CD4-positive, alpha-beta T cell treated with Interferon gamma for 1 hour (primary cell): ENCODE data around the gene NFIA.
A peak's percentile ranks its signal among the peaks of the same experiment; 100 is the strongest.

Experiments used
- DNase-seq: peaks from one replicate; pipeline ENCODE4 v3.0.0-alpha.2; 2020

NFIA gene

DNA sequence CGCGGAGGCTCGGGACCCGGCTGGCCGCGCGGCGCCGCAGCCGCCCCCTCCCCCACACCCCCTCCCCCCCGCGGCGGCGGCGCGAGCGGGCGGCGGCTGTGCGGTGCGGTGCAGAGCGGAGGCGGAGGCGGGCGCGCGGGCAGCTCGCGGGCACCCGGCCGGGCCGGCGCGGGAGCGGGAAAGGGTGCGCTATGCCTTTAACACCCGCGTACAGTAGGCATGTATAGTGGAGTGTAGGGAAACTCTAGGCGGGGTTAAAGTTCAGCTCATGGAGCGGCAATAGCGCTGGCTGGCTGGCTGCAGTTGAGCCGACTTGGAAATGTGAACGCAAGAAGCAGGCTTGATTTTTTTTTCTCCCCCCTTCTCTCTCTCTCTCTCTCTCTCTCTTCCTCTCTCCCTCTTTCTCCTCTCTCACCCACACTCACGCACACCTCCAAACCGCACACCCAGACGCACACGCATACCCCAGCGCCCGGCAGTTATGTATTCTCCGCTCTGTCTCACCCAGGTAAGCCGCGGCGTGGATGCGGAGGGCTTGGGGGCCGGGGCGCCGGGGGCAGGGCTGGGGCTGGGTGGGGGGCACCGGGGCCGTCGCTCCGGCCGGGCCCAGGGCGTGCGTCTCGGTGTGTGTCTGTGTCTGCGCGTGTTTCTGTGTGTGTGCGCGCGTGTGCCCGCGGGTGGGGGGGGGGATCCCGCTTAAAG lies at the start of gene NFIA:
NFIA (plus strand) TSS at position 251 of the 702 bp plus-strand sequence.
- DNase-seq: peak; percentile 11

DNA sequence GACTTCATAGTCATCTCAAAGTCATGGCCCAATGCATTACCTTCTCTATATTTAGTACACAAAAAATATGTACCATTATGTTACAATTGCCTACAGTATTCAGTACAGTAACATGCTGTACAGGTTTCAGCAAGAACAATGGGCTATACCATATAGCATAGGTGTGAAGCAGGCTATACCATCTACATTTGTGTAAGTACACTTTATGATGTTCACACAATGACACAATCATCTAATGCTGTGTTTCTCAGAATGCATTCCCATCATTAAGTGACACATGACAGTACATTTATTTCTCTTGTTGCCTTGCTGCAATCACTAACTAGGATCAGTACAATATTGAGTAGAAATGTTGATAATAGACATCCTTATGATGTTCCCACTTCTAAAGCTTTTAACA lies 46.5 kb upstream of the NFIA start:
- no peak for DNase-seq

DNA sequence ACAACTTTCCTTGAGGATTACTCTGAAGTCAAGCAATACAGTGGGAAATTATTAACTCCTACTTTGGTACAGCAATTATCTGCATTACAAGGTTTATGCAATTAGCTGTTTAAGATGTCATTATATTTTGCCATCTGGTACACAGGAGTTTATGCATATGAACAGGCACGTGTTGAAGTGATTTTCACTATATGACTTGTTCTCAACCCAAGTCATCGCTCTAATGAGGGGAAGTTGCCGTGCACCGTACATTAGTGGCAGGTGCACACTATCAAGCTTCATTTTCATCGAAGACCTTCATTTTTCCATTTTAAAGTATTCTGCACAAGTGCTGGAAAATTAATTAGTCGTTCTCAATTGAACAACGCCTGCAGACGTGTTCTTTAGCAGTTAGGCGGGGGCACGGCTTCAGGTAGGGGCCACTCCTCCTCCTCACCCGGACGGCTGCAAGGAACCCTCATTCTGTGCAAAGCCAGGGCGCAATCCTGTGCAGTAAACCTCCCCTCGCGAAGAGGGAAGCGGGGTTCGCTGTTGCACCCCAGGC lies 39.8 kb upstream of the NFIA start:
- no peak for DNase-seq

DNA sequence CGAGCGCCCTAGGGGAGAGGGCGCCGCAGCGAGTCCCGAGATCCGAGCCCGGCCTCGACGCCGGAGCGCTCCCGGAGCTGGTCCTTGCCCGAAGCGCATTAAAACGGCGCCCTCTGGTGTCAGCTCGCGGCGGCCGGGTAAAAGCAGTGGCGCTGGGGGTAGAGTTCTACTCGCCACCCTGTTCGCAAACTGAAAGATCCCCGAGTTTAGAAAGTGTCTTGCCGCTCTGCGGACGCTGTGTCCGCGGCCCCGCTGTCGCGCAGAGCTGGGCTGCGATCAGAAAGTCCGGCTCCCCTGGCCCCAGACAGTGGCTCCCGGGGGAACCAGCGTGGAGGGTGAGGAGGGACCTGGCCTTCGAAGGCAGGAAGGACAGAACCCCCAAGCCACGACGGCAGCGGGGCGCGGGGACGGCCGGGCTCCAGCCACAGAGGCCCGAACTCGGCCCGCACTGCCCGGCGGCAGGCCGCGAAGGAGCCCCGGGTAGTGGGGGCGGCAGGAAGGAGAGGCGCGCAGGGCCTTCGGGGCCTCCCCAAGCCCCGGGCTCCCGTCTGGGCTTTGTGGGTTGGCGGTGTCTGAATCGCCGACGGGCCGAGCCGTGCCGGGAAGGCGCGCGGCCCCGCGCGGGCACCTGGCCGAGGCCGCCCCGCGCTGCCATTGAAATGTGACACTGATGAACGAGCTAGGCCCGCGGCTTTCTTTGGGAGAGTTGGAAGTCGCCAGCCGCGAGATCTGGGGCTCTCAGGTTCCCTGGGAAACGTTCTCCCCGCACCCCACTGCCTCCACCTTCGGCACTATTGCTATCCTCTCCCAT lies 39.1 kb upstream of the NFIA start:
- DNase-seq: peak; percentile 75

DNA sequence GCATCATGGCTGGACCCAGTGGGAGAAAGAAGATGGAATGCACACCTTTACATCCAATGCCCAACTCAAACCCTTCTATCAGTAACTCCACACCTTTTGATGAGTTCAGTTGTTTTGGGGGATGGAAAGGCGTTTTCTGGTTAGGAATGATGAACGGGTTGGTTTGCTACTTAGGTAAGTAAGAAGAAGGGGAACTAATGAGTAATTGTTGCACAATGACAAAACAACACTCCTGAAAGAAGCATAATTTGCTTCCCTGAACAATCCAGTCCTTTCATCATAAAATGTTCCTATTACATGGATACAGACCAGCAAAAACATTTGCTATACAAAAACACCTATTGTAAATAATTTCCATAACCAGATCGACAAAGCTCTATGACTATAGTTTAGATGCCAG lies 35.9 kb upstream of the NFIA start:
- no peak for DNase-seq

DNA sequence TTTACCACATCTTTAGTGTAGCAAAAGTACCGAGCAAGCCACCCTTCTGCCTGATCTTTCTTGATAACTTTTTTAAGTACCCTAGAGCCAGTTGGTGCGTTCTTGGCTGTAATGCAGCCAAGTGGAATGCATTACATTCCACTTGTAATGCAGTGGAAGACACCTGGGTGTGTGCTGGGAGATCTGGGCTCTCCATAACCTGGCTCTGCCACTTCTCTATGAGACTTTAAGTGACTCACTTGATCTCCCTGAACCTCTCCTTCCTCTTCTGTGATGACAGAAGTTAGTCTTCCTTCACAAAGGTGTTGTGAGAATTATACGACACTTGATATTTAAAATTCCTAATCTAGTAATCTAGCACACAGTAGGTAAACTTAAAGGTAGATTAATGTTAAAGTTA lies 35.3 kb upstream of the NFIA start:
- no peak for DNase-seq

DNA sequence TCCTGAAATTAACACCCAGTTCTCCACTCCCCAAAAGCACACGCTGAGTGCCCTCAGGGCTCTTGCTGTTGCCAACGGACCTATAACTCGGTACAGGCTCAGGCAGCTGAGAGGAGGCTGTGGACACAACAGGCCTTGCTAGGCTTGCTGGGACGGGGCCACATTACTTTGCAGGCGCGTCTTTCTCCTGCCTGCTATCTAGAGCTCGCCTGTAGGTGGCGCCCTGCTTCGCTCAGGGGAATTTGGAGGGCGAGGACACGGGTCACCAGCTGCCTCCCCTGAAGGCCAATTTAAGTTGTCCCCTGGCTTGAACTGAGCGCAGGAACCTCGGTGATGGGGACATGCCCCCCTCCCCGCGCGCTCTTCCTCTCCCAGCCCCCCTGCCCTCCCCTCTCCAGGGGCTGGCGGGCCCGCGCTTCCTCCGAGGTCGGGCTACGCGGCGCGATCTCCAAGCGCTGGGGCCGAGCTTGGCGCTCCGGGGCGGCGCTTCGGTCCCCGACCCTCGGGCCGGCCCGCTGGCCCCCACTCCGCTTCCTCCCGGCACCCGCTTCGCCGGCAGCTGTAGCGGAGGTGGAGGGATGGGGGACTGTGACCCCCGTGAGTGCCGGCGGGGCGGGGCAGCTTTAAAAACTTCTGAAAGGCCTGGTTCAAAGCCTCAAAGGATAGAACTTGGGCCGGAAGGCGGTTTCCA lies 32.4 kb upstream of the NFIA start:
- peak; percentile 82 for DNase-seq

DNA sequence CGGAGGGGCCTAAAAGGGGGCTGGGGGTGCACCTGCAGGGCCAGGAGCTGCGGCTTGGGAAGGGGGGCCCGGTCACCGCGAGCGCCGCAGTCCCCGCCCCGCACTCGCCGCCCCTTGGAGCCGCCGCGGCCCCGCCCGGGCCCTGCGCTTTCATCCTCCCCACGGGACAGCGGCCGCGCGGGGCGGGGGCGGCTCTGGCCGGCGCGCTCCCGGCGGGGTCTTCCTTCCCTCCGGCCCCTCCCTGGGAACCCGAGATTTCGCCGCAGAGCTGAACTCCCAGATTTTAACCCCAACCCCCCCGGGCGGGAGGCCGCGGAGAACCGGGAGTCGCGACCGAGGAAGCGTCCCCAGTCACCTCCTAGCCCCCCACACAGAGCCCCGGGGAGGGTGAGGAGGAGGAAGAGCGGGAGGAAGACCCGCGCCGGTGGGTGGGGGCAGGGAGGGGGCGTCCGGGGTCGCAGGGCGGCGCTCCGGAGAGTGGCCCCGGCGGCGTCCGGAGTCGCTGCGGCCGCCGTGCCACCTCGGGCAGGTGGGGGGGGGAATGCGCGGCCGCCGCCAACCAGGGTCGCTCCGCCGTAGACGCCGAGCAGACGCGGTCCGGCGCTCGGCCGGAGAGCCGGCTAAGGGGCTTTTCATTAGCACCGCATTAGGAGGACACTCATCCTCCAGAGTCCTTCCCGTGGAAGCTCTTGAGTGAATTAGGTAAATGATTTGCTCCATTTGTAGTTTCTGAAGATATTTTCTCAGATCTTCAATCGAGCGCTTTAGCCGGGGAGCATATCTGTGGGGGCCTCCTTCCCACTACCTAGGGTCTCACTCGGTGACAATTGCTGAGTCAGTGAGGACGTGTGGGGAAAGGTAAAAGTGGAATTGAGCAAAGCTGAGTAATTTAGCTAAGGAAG lies 31.6 kb upstream of the NFIA start:
- DNase-seq: no peak

DNA sequence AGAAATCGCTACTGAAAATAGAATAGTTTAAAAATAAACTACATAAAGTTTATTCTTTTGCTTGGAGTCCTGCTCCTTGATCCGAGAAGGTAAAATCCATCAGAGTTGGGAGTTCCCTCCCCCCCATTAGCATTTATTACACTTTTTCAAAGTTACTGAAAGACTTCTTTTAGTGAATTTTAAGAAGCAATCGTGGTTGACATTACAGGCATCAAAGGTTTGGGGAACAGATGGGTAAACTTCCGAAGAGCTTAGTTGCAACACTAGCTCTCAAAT lies 31.0 kb upstream of the NFIA start:
- DNase-seq: no peak

DNA sequence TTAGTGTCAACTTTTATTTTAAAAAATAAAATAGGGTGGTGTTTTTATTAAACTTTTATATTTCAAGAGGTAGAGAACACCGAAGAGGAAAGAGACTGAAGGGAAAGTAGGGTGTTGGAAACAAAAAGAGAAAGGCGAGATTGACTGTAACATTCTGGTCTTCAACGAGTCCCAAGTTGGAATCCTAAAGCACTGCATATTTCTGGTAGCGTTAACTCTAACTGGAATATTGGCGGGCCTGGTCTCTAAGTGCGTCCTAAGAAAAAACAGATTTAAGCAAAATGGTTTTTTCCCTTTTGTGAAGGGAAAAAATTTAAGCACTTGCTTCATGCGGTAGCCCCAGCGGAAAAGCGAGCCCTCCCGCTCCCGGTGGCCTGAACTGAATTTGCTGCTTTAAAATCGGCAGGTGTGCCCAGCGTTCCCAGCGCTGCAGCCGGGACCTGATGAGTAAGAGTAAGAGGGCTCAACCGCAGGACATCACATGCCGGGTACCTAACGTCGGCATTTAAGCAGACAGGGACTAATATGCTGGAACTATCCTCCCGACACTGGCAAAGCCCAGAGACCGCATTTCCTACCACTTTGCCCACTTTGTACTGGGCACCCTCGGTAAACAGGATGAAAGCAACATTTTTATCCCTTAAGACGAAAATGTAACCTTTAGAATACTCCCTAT lies 30.5 kb upstream of the NFIA start:
- no peak for DNase-seq

DNA sequence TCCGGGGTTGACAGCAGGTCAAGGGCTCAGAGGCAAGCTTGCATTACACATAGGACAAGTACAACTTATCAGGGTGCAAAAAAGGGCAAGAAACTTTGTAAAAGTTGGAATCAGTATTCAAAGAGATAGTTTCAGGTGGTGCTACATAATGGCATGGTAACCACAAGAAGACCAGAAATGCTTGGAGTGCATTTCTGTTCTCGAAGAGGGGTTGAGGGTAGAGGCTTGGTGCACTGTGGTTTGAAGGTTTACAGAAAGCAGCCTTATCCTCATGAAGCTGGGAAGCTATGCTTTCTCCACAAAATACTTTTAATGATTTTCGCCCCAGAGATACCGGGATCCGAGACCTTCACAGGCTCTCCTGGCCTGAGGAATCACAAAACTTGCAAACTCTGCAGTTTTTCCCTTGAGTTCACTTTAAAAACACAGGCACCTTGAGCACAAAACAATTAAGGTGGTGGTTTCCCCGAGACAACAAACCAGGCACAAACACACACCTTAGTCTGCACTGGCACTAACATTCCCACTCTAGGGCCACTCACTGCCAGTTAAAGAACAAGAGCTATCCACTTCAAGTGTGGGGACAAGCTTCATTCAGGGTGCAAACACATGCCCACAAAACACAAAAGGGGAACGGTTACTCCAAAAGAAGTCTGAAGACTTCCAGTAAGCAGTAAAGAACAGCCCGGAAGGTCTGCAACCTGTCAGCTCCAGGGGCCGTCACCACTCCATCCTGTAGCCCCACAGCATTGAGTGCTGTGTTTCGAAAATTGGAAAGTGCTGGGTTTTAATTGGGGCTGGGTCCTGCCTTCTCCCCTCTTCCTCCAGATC lies 29.8 kb upstream of the NFIA start:
- no peak for DNase-seq

DNA sequence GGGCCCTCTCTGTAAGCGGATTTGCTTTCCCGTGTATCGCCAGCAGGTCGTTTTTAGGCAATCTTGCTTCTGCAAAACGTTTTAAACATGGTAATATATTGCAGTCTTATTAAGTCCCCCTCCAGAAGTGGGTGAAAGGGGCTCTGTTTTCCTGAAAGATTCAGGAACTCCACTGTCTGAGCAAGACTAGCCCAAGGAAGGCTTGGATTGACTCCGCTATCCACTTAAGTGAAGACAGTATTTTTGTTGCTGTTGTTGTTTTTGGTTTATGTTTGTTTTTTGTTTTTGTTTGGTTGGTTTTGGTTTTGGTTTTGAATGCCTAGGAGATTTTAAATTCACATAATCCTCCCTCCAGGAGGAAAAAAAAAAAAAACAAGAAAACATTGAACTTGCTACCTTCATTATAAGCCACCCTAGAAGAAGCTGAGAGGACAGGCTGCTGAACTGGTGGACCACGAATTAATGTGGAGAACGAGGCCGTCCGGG lies 29.1 kb upstream of the NFIA start:
- no peak for DNase-seq

DNA sequence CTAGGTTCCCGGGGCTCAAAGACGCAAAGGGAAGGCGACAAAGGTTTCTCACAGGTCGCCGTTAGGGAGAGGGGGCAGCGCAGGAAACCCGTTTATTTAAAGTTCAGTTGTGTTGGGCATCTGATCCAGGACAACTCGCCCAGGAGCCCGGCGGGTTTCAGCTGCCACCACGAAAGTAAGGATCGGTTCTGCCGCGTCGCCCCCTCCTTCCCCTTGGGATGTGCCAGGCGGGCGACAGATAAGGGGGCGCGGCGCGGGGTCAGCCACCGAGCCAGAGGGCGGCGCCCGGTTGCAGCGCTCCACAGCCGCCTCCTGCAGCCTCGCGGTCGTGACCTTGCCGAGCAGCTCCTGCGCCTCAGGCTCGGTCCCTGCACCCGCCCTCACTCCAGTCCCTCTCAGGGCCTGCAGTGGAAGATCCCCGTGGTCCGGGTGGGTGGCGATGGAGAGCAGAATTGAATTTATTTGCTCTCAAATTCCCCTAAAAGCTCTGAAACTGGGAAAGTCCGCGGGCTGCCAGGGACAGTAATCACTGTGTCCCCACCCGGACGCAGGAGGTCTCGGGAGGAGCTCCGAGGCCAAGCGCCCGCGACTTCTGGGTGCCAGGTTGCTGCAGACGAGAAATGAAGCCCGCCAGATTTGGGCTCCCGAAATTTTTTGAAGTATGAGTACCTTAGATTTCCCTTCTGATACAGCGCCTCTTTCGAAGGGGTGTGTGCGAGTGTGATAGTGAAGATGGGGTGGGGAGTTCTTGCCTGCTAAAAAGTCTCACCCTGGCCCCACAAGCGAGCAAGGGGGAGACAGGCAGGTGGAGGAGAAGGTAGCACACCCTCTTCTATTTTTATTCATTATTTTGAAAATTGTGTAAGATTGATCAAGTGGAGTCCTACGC lies 28.4 kb upstream of the NFIA start:
- DNase-seq: no peak

DNA sequence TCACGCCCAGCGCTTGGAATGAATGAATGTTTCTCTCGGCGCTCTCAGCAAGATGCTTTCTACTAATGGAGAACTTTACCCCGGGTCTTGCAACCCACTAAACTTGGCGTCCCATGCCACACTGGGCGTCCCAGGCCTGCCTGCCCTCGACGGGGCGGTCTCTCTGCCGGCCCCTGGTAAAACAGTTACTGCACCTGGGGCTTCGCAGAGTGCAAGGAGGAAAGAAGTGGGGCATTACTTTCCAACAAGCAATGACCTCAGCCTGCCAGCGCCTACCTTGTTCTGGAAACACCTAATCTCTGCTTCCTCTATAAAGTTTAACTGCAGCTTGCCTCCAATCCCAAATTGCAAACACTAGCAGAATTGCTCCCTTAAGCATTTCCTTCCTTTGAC lies 27.8 kb upstream of the NFIA start:
- DNase-seq: no peak

DNA sequence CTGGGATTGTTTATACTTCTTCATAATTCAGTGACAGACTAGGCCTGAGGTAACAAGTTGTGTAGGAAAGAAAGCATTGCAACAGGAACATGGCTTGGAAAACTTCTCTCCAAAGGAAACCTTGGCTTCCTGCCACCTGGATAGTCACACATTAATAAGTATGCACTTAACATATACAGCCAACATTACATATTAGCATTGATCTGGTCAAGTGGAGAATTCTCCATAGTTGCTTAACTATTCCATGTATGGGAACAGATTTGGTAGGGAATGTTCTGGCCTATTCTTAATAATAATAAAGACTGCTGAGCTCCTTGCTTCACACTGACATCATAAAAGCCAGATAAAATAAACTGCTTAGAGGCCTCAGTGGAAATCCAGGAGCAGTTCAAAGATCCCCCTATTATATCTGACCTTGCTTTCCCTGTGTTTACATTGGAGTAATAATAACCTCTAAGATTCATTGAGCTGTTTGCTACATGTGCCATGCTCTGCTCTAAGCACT lies 27.2 kb upstream of the NFIA start:
- no peak for DNase-seq

DNA sequence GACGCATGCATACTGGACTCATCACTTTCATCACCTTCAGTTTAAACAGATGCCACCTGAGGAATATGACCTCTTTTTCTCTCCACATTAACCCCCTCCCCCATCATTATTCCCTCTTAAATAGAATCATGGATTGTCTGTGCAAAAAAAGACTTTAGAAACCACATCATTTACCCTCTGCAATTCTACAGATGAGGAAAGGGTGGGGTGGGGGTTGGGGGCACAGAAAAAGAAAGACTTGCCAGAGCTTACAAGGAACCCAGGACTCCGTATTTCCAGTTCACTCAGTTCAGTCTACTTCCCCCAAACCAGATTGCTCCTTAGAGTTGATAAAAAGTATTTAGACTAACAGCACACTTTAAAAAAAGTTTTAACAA lies 26.2 kb upstream of the NFIA start:
- no peak for DNase-seq

DNA sequence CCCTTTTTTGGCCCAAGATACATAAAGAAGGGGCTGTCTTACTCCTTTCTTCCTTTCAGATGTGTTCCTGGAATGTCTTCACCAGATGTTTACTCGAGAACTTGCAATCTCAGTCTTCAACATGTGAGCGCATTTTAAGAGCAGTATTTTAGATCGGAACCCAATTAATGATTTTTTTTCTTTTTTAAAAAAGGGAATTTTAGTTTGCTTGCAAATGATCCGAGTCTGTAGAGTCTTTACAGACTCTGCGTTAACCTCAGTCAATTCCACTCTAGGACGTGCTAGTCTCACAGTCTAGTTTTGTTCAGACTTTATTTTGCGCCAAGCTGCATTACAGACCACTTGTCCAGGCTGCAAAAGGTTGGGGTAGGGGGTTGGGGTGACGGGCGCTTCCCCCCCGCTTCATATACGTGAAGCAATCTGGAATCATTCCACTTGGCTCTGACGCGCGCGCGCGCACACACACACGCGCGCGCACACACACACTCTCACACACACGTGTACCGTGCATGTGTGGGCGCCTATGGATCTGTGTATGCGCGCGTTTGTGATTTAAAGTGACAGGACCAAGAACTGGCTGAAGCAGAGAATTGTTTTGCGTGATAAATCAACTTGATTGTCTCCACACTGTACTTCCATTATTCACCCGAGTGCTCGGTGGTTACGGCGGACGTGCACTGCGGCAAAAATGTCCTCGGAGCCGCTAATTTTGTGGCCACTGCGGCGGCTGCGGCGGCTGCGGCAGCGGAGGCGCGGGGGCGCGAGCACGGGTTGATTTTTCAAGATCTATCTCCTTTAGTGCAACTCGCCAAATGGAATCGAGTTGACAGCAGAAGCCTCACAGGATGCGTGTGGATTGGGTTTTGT lies 25.6 kb upstream of the NFIA start:
- DNase-seq: peak; percentile 28

DNA sequence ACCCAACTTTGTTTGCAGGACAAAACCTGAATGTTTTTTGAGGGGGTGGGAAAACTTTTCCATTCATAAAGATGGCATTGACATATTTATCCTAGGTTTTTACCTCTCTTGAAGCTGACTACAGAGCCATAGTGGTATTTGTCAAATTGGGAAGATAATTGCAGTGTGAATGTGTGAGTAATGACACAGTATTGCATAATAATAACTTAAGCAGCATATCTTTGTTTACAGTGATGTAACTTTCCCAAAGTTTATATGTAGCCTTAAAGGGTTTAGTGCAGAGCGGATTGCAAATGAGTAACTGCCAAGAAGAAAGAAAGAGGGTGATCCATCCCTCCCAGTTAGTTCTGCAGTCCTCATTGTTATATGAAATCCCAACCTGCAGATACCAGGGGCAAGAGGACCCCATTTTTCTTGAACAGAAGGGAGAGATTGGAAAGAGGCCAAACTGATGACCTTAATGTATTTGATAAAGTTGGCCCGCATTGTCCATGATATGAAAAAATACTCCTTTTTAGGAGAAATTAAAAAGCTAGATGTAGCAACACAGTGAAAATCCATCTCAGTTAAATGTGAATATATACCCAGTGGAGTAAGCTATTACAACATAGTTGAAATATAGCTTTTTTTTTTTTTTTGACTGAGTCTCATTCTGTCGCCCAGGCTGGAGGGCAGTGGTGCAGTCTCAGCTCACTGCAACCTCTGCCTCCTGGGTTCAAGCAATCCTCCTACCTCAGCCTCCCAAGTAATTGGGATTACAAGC lies 23.7 kb upstream of the NFIA start:
- no peak for DNase-seq
